B cell (primary cell): ENCODE measurements around the gene G3BP1. TPM values are rescaled to one million over a fixed set of nuclear protein-coding genes. Genes with fewer than 3 reads are reported as not detected.

Source experiments
- ATAC-seq: fragments of 200-7000 bp; cut with Tn5 transposase; one replicate; pipeline ENCODE4 v1.10.0; 2021; ENCODE audit warnings: low read depth, mild to moderate bottlenecking, moderate number of reproducible peaks, moderate library complexity
- CTCF ChIA-PET: fragments of 350-600 bp; sonication (Branson Sonifier 250); formaldehyde crosslinking; loops from one replicate; lab custom pipeline; 2021; ENCODE audit warnings: antibody characterized with exemption, inconsistent platforms; lab: Charles Lee
- POLR2A ChIA-PET: fragments of 350-600 bp; sonication (Branson Sonifier 250); formaldehyde crosslinking; loops from one replicate; lab custom pipeline; 2021; ENCODE audit warnings: antibody characterized with exemption; lab: Charles Lee
- DNase-seq: peaks from one replicate; pipeline ENCODE4 v3.0.0; 2013
- H2AFZ ChIP-seq: 2 replicates; pipeline ENCODE4 v1.6.1; 2012; ENCODE audit warnings: mild to moderate bottlenecking, low read depth, low read length; ENCODE audit not compliant: insufficient read depth, poor library complexity, severe bottlenecking
- H3K27ac ChIP-seq, 2 donors: 1 replicate in 1 of 2; 2 replicates in 1 of 2; pipeline ENCODE4 v1.5.1; 2012 to 2013; ENCODE audit warnings: low read length in 2 of 2, mild to moderate bottlenecking in 2 of 2, moderate library complexity in 1 of 2
- H3K27me3 ChIP-seq, 4 experiments: fragments of 200-600 bp in 1 of 4; sonication (generic) in 1 of 4; replicated peaks in 1 of 4; 1 replicate in 2 of 4; 2 replicates in 2 of 4; pipeline versions ENCODE4 v1.6.1 to v1.7.0; 2013 to 2016; ENCODE audit warnings: low read length in 3 of 4, mild to moderate bottlenecking in 2 of 4, mixed read lengths in 1 of 4, moderate library complexity in 1 of 4; ENCODE audit not compliant: insufficient read depth in 4 of 4, control insufficient read depth in 3 of 4; ENCODE audit errors: control extremely low read depth in 1 of 4
- H3K36me3 ChIP-seq, 2 experiments: replicated peaks in 1 of 2; 1 replicate in 1 of 2; 2 replicates in 1 of 2; pipeline versions ENCODE4 v1.6.1 to v1.7.1; 2013; ENCODE audit warnings: low read length in 1 of 2; ENCODE audit not compliant: insufficient read depth in 2 of 2, control insufficient read depth in 1 of 2; ENCODE audit errors: control extremely low read depth in 1 of 2, extremely low read depth in 1 of 2
- H3K4me1 ChIP-seq, 2 donors: fragments of 200-600 bp in 1 of 2; sonication (generic) in 1 of 2; 1 replicate in 1 of 2; 2 replicates in 1 of 2; pipeline versions ENCODE4 v1.5.1 to v1.6.1; 2013 to 2017; ENCODE audit warnings: low read length in 2 of 2; ENCODE audit not compliant: control insufficient read depth in 2 of 2, insufficient read depth in 2 of 2
- H3K4me2 ChIP-seq: replicated peaks from 2 replicates; pipeline ENCODE3; 2012; ENCODE audit warnings: mild to moderate bottlenecking, low read depth, low read length; ENCODE audit not compliant: poor library complexity, severe bottlenecking
- H3K4me3 ChIP-seq, 5 experiments: fragments of 200-600 bp in 1 of 5; sonication (generic) in 1 of 5; 1 replicate in 3 of 5; 2 replicates in 2 of 5; pipeline versions ENCODE4 v1.5.1 to v1.7.0; 2011 to 2016; ENCODE audit warnings: low read length in 4 of 5, mild to moderate bottlenecking in 4 of 5, low read depth in 2 of 5, control low read depth in 1 of 5, moderate library complexity in 1 of 5; ENCODE audit not compliant: insufficient read depth in 1 of 5; ENCODE audit errors: control extremely low read depth in 1 of 5, extremely low read depth in 1 of 5
- H3K79me2 ChIP-seq: fragments of 200-600 bp; sonication (generic); one replicate; pipeline ENCODE4 v1.6.0; 2016; ENCODE audit warnings: low read length; ENCODE audit not compliant: control insufficient read depth, insufficient read depth
- H3K9ac ChIP-seq: fragments of 200-600 bp; sonication (generic); 2 replicates; pipeline ENCODE4 v1.6.1; 2017; ENCODE audit warnings: mild to moderate bottlenecking, low read length, moderate library complexity
- H3K9me3 ChIP-seq, 3 donors: one replicate each; pipeline versions ENCODE4 v1.6.1 to v1.7.1; 2013; ENCODE audit warnings: low read length in 2 of 3; ENCODE audit not compliant: control insufficient read depth in 2 of 3, insufficient read depth in 1 of 3; ENCODE audit errors: control extremely low read depth in 1 of 3
- H4K20me1 ChIP-seq: 2 replicates; pipeline ENCODE4 v1.6.0; 2012; ENCODE audit warnings: mild to moderate bottlenecking, low read length; ENCODE audit not compliant: insufficient read depth, control insufficient read depth, poor library complexity, severe bottlenecking
- H3K27ac Mint-ChIP-seq: one replicate; pipeline ENCODE4 v1.8.0; 2021; ENCODE audit warnings: mixed read lengths
- H3K27me3 Mint-ChIP-seq: one replicate; pipeline ENCODE4 v1.8.0; 2021; ENCODE audit warnings: mixed read lengths
- H3K4me1 Mint-ChIP-seq: one replicate; pipeline ENCODE4 v1.8.0; 2021; ENCODE audit warnings: mixed read lengths
- H3K4me3 Mint-ChIP-seq: one replicate; pipeline ENCODE4 v1.8.0; 2021; ENCODE audit warnings: mixed read lengths
- H3K9me3 Mint-ChIP-seq: one replicate; pipeline ENCODE4 v1.8.0; 2022; ENCODE audit warnings: mixed read lengths; ENCODE audit not compliant: insufficient read depth
- CTCF ChIP-seq: fragments of 200-600 bp; IDR thresholded peaks from one replicate; pipeline ENCODE4 v1.8.0; 2022; ENCODE audit warnings: antibody characterized with exemption, mild to moderate bottlenecking
- EZH2 ChIP-seq: IDR thresholded peaks from 2 replicates; pipeline ENCODE4 v1.6.1; 2012; ENCODE audit warnings: borderline replicate concordance, low read depth, mild to moderate bottlenecking, moderate library complexity, low read length; ENCODE audit not compliant: insufficient read depth, poor library complexity, severe bottlenecking
- WGBS: methylation state at CpG from one replicate; pipeline ENCODE4 v1.1.5; 2013; ENCODE audit warnings: missing lambda C conversion rate; ENCODE audit not compliant: insufficient coverage; 5-methylcytosine and 5-hydroxymethylcytosine counted together
- intact Hi-C: fragments of 100-400 bp; cut with micrococcal nuclease; formaldehyde crosslinking; loops from one replicate; pipeline ENCODE4 v1.10.0; 2022
- polyA plus RNA-seq: library from polyadenylated mRNA; depleted of rRNA; stranded (reverse); fragments of >200 nt; gene quantifications from 2 replicates; pipeline ENCODE4 v1.2.3, GENCODE V29; 2012
- total RNA-seq, 2 donors: library from RNA; stranded (reverse); fragments of 120-200 nt in 1 of 2; gene quantifications; 1 replicate in 1 of 2; 2 replicates in 1 of 2; pipeline versions ENCODE4 v1.2.3 to v1.2.4, GENCODE V29; 2013 to 2022

Gene G3BP1
- total and polyA plus RNA-seq, 2 donors (not counting 1 experiment from before 2014, with no cell fraction given): 12.7 to 159 TPM

DNA sequence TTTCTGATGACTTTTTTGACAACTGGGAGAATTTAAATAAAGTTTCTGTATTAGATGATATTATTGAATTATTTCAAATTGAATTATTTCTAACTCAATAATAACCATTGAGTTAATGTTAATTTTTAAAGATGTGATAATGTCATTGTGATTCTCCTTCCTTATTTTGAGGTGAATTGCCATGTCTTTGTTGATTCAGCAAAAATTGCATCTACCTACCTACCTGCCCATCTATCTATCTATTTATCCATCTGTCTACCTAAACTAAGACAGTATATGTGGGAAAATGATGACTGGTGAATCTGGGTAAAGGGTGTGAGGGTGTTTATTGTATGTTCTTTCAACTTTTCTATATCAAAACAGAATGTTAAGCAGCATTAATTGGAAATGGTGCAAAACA lies 75.0 kb downstream of the G3BP1 start:
- intact Hi-C loops: no loop called here
- ATAC-seq (no peak), DNase-seq (no peak)
- Histone ChIP-seq H3K4me2 (no peak overlapping the region), H3K27me3 (no peaks in the 10 kb centered on the region), H3K9me3 (peaks cover 0 to 17% (median 0%) of the 10 kb centered on the region in 3 donors), H4K20me1 (no peaks in the 10 kb centered on the region), H3K9ac (no peak overlapping the region), H2AFZ (no peak overlapping the region), H3K4me3 (no peak overlapping the region), H3K79me2 (no peaks in the 10 kb centered on the region), H3K36me3 (no peaks in the 10 kb centered on the region), H3K4me1 (no peaks in the 10 kb centered on the region), H3K27ac (no peak overlapping the region)
- Mint-ChIP-seq H3K4me1 (no peaks in the 10 kb centered on the region), H3K27me3 (no peaks in the 10 kb centered on the region), H3K27ac (no peak overlapping the region), H3K4me3 (no peak overlapping the region), H3K9me3 (no peaks in the 10 kb centered on the region)
- TF ChIP-seq EZH2: no peak
- no peak for TF ChIP-seq CTCF
- ChIA-PET CTCF (no interaction called here), POLR2A (no interaction called here)

GRCh38 chr5:151847871-151848270 lies 76.1 kb downstream of the G3BP1 start:
- no peaks in the 10 kb centered on the region for H4K20me1 ChIP-seq
- CTCF ChIA-PET: no interaction called here
- no peak overlapping the region for H3K4me3 Mint-ChIP-seq
- H3K27me3 Mint-ChIP-seq: no peaks in the 10 kb centered on the region
- no peak overlapping the region for H3K4me3 ChIP-seq
- H3K4me1 Mint-ChIP-seq: no peaks in the 10 kb centered on the region
- peaks cover 0 to 17% (median 0%) of the 10 kb centered on the region in 3 donors for H3K9me3 ChIP-seq
- no peaks in the 10 kb centered on the region for H3K79me2 ChIP-seq
- no peaks in the 10 kb centered on the region for H3K9me3 Mint-ChIP-seq
- H3K36me3 ChIP-seq: no peaks in the 10 kb centered on the region
- TF ChIP-seq CTCF (no peak), EZH2 (no peak)
- no peaks in the 10 kb centered on the region for H3K27me3 ChIP-seq
- no peak overlapping the region for H3K4me2 ChIP-seq
- intact Hi-C loops: no loop called here
- no peak overlapping the region for H2AFZ ChIP-seq
- DNase-seq (no peak), ATAC-seq (no peak)
- WGBS: 86% methylated on average over 1 of the region's 1 CpG
- no peak overlapping the region for H3K9ac ChIP-seq
- no peak overlapping the region for H3K27ac Mint-ChIP-seq
- POLR2A ChIA-PET: no interaction called here
- no peaks in the 10 kb centered on the region for H3K4me1 ChIP-seq
- H3K27ac ChIP-seq: no peak overlapping the region
